Liver (tissue), 9 donors: ENCODE measurements around the gene PNKD. TPM values are rescaled to one million over a fixed set of nuclear protein-coding genes. Genes with fewer than 3 reads are reported as not detected.

Source experiments
- DNase-seq: peaks from one replicate; pipeline ENCODE4 v3.0.0-alpha.2; 2017; ENCODE audit warnings: low spot score
- H3K27ac ChIP-seq, 2 donors: one replicate each; pipeline ENCODE4 v1.7.0; 2013; ENCODE audit warnings: inconsistent platforms in 2 of 2, low read length in 2 of 2, control low read depth in 1 of 2, low read depth in 1 of 2, mild to moderate bottlenecking in 1 of 2
- H3K27me3 ChIP-seq, 4 donors: one replicate each; pipeline versions ENCODE4 v1.6.1 to v1.7.0; 2013; ENCODE audit warnings: low read length in 3 of 4, inconsistent platforms in 1 of 4, mild to moderate bottlenecking in 1 of 4, moderate library complexity in 1 of 4; ENCODE audit not compliant: control insufficient read depth in 4 of 4, insufficient read depth in 4 of 4
- H3K36me3 ChIP-seq, 4 donors: one replicate each; pipeline versions ENCODE4 v1.6.1 to v1.7.0; 2013; ENCODE audit warnings: low read length in 3 of 4, mild to moderate bottlenecking in 3 of 4, low read depth in 1 of 4, moderate library complexity in 1 of 4; ENCODE audit not compliant: control insufficient read depth in 4 of 4, insufficient read depth in 3 of 4
- H3K4me1 ChIP-seq, 4 donors: one replicate each; pipeline versions ENCODE4 v1.6.1 to v1.7.0; 2013; ENCODE audit warnings: low read length in 3 of 4, mild to moderate bottlenecking in 3 of 4, moderate library complexity in 1 of 4; ENCODE audit not compliant: control insufficient read depth in 4 of 4, insufficient read depth in 4 of 4
- H3K4me3 ChIP-seq, 3 donors: one replicate each; pipeline versions ENCODE4 v1.6.1 to v1.7.0; 2013; ENCODE audit warnings: low read length in 3 of 3, control low read depth in 1 of 3, low read depth in 1 of 3, mild to moderate bottlenecking in 1 of 3
- H3K9ac ChIP-seq, 2 donors: one replicate each; pipeline ENCODE4 v1.7.0; 2013; ENCODE audit warnings: low read length in 2 of 2, mild to moderate bottlenecking in 2 of 2, moderate library complexity in 2 of 2, control low read depth in 1 of 2, low read depth in 1 of 2
- H3K9me3 ChIP-seq, 4 donors: one replicate each; pipeline versions ENCODE4 v1.6.1 to v1.7.0; 2013; ENCODE audit warnings: low read length in 3 of 4; ENCODE audit not compliant: control insufficient read depth in 4 of 4
- ATF3 ChIP-seq: IDR thresholded peaks from 2 replicates; pipeline ENCODE4 v1.6.1; 2016; ENCODE audit warnings: antibody characterized with exemption
- CTCF ChIP-seq: fragments of 150-350 bp; IDR thresholded peaks from 2 replicates; pipeline ENCODE4 v1.5.1; 2017; ENCODE audit warnings: improper control_type of control experiment, low read depth, low read length; ENCODE audit not compliant: missing input control
- EGR1 ChIP-seq, 2 donors: IDR thresholded peaks; 2 replicates each; pipeline ENCODE4 v1.6.1; 2016 to 2018; ENCODE audit warnings: antibody characterized with exemption in 2 of 2, low read depth in 2 of 2
- FOXA1 ChIP-seq: IDR thresholded peaks from 2 replicates; pipeline ENCODE4 v1.6.1; 2016; ENCODE audit warnings: antibody characterized with exemption
- HNF4A ChIP-seq, 2 donors: conservative IDR thresholded peaks; 2 replicates each; pipeline ENCODE4 v1.6.1; 2016; ENCODE audit warnings: antibody characterized with exemption in 2 of 2, mild to moderate bottlenecking in 2 of 2
- HNF4G ChIP-seq: IDR thresholded peaks from 2 replicates; pipeline ENCODE4 v1.6.1; 2016; ENCODE audit warnings: antibody characterized with exemption
- MAX ChIP-seq: IDR thresholded peaks from 2 replicates; pipeline ENCODE4 v1.6.1; 2016; ENCODE audit warnings: antibody characterized with exemption
- RAD21 ChIP-seq, 2 donors: IDR thresholded peaks; 2 replicates each; pipeline ENCODE4 v1.6.1; 2016; ENCODE audit warnings: antibody characterized with exemption in 2 of 2, mild to moderate bottlenecking in 2 of 2
- REST ChIP-seq: IDR thresholded peaks from 2 replicates; pipeline ENCODE4 v1.6.1; 2016; ENCODE audit warnings: antibody characterized with exemption, mild to moderate bottlenecking
- RXRA ChIP-seq, 2 donors: IDR thresholded peaks; 2 replicates each; pipeline ENCODE4 v1.6.1; 2017 to 2018; ENCODE audit warnings: antibody characterized with exemption in 2 of 2, mild to moderate bottlenecking in 1 of 2
- SP1 ChIP-seq: IDR thresholded peaks from 2 replicates; pipeline ENCODE4 v1.6.1; 2018; ENCODE audit warnings: antibody characterized with exemption, mild to moderate bottlenecking
- YY1 ChIP-seq: IDR thresholded peaks from 2 replicates; pipeline ENCODE4 v1.6.1; 2016; ENCODE audit warnings: antibody characterized with exemption, mild to moderate bottlenecking
- ZBTB33 ChIP-seq: IDR thresholded peaks from 2 replicates; pipeline ENCODE4 v1.6.1; 2016; ENCODE audit warnings: antibody characterized with exemption
- WGBS: extraction: QIAGEN DNeasy Blood & Tissue Kit; methylation state at CpG from one replicate; pipeline ENCODE4 v1.1.7; 2013; 5-methylcytosine and 5-hydroxymethylcytosine counted together
- polyA plus RNA-seq, 2 donors: library from polyadenylated mRNA; stranded (reverse) in 1 of 2; unstranded in 1 of 2; fragments of 200-250 nt in 1 of 2; fragments of >200 nt in 1 of 2; fragmentation: Nextera tagmentation in 1 of 2; extraction: Ambion mirVana in 1 of 2; gene quantifications; one replicate each; pipeline versions ENCODE4 v1.2.1 to v1.2.3, GENCODE V29; 2013 to 2015
- total RNA-seq, 2 donors: library from RNA; depleted of rRNA; stranded (reverse); fragments of >200 nt; gene quantifications; one replicate each; pipeline ENCODE4 v1.2.3, GENCODE V29; 2014
- donor health status: healthy.
- donor health status: healthy.
- donor health status: healthy.
- donor health status: healthy.
- donor health status: healthy.

The PNKD gene
- total and polyA plus RNA-seq, 4 donors = 28.5 to 161 (median 94.9) TPM

GRCh38 chr2:218264773-218265561 lies 5.4 kb upstream of the PNKD start:
- TF ChIP-seq HNF4A (conservative IDR thresholded peaks at IDR 0.05) = peak; percentile 92 to 93
- TF ChIP-seq FOXA1 = no peak
- TF ChIP-seq REST = no peak
- peak; percentile 27 to 40 for TF ChIP-seq RXRA (IDR thresholded peaks at IDR 0.05)
- peak in 1 of 2 donors; percentile 35 for TF ChIP-seq RAD21 (IDR thresholded peaks at IDR 0.05)
- TF ChIP-seq HNF4G = peak; percentile 78
- peak; percentile 62 for TF ChIP-seq MAX
- TF ChIP-seq SP1 = peak; percentile 81
- Histone ChIP-seq H3K9me3 (no peaks in the 10 kb centered on the region), H3K36me3 (peaks cover 8 to 29% (median 13%) of the 10 kb centered on the region in 4 donors), H3K9ac (no peak overlapping the region), H3K27me3 (no peaks in the 10 kb centered on the region), H3K27ac (no peak overlapping the region), H3K4me3 (no peak overlapping the region), H3K4me1 (peaks cover 1 to 37% (median 22%) of the 10 kb centered on the region in 4 donors)
- no peak for DNase-seq
- WGBS = 53% methylated on average over 22 of the region's 22 CpGs

- no peak overlapping the region for H3K27ac ChIP-seq
- H3K4me3 ChIP-seq = no peak overlapping the region
- 94% methylated on average over 8 of the region's 8 CpGs for WGBS
- TF ChIP-seq EGR1 (IDR thresholded peaks at IDR 0.05; ENCODE audit: low read depth in 2 of 2) = no peak
- no peak for TF ChIP-seq HNF4G
- TF ChIP-seq SP1 = no peak
- no peak for TF ChIP-seq ZBTB33
- TF ChIP-seq CTCF = no peak
- no peak for TF ChIP-seq YY1
- no peak for TF ChIP-seq RXRA (IDR thresholded peaks at IDR 0.05)
- TF ChIP-seq HNF4A (conservative IDR thresholded peaks at IDR 0.05) = no peak
- TF ChIP-seq ATF3 = no peak
- TF ChIP-seq RAD21 (IDR thresholded peaks at IDR 0.05) = no peak
- TF ChIP-seq MAX = no peak
- H3K9me3 ChIP-seq = no peaks in the 10 kb centered on the region
- H3K36me3 ChIP-seq = peaks cover 8 to 29% (median 13%) of the 10 kb centered on the region in 4 donors
- H3K9ac ChIP-seq = no peak overlapping the region
- DNase-seq = no peak
- peaks cover 1 to 37% (median 24%) of the 10 kb centered on the region in 4 donors for H3K4me1 ChIP-seq
- H3K27me3 ChIP-seq = no peaks in the 10 kb centered on the region
These were observed 4.7 kb upstream of the PNKD start for GRCh38 chr2:218265626-218266025.
